ENCODE measurements around the gene EFEMP2.
"Not testable (repeated sequence)": the region's sequence is repeated elsewhere in the genome, so short reads cannot be mapped to it uniquely, and the experiment has no call there.

The EFEMP2 gene

GRCh38 chr11:65854161-65854592, 18.4 kb downstream of the EFEMP2 start:
- DNase-seq (ENCODE audit: low spot score) = no peak

- no peak for DNase-seq (ENCODE audit: low spot score)
These were observed 19.2 kb downstream of the EFEMP2 start for GRCh38 chr11:65853246-65853979.

- no peak for DNase-seq (ENCODE audit: low spot score)
These were observed 19.9 kb downstream of the EFEMP2 start for GRCh38 chr11:65852508-65853245.

- no peak for DNase-seq (ENCODE audit: low spot score)
These were observed 20.6 kb downstream of the EFEMP2 start for GRCh38 chr11:65851811-65852507.

GRCh38 chr11:65851083-65851579, 21.5 kb downstream of the EFEMP2 start:
- no peak for DNase-seq (ENCODE audit: low spot score)

- DNase-seq (ENCODE audit: low spot score) = no peak
These were observed 22.1 kb downstream of the EFEMP2 start for GRCh38 chr11:65850217-65851082.

GRCh38 chr11:65849771-65850216, 22.8 kb downstream of the EFEMP2 start:
- no peak for DNase-seq (ENCODE audit: low spot score)

- DNase-seq (ENCODE audit: low spot score) = no peak
These were observed 23.2 kb downstream of the EFEMP2 start for GRCh38 chr11:65849366-65849765.

GRCh38 chr11:65848693-65849092, 23.9 kb downstream of the EFEMP2 start:
- not testable (repeated sequence) for DNase-seq (ENCODE audit: low spot score)

GRCh38 chr11:65847746-65848145, 24.9 kb downstream of the EFEMP2 start:
- DNase-seq (ENCODE audit: low spot score) = no peak

- no peak for DNase-seq (ENCODE audit: low spot score)
These were observed 28.2 kb downstream of the EFEMP2 start for GRCh38 chr11:65844231-65844872.

- DNase-seq (ENCODE audit: low spot score) = no peak
These were observed 28.8 kb downstream of the EFEMP2 start for GRCh38 chr11:65843811-65844210.

GRCh38 chr11:65842144-65842543, 30.5 kb downstream of the EFEMP2 start:
- no peak for DNase-seq (ENCODE audit: low spot score)

GRCh38 chr11:65834202-65834601, 38.4 kb downstream of the EFEMP2 start:
- DNase-seq (ENCODE audit: low spot score) = no peak

- no peak for DNase-seq (ENCODE audit: low spot score)
These were observed 39.1 kb downstream of the EFEMP2 start, which contains the start of gene SNX32 for GRCh38 chr11:65833297-65834030. Gene SNX32 (plus strand): TSS chr11:65833963. CDS start chr11:65834066, 103 bp downstream.

GRCh38 chr11:65832231-65832630, 40.4 kb downstream of the EFEMP2 start:
- not testable (repeated sequence) for DNase-seq (ENCODE audit: low spot score)

- DNase-seq (ENCODE audit: low spot score) = no peak
These were observed 43.1 kb downstream of the EFEMP2 start for GRCh38 chr11:65829459-65829858.

GRCh38 chr11:65826984-65827735, 45.4 kb downstream of the EFEMP2 start:
- DNase-seq (ENCODE audit: low spot score) = no peak

- DNase-seq (ENCODE audit: low spot score) = no peak
These were observed 49.6 kb downstream of the EFEMP2 start for GRCh38 chr11:65822776-65823528.

Data from SW480 (cell line).